Fibroblast of the aortic adventitia (primary cell): ENCODE measurements around the gene RAB40B. TPM values are rescaled to one million over a fixed set of nuclear protein-coding genes. Genes with fewer than 3 reads are reported as not detected.

Source experiments
- DNase-seq: peaks from one replicate; pipeline ENCODE4 v3.0.0-alpha.2; 2010; ENCODE audit warnings: low read depth
- H3K4me3 ChIP-seq: 2 replicates; pipeline ENCODE4 v1.5.1; 2011; ENCODE audit warnings: low read depth, mild to moderate bottlenecking, control low read depth, low read length, moderate library complexity
- CTCF ChIP-seq: IDR thresholded peaks from 2 replicates; pipeline ENCODE4 v1.5.1; 2011; ENCODE audit warnings: mild to moderate bottlenecking, low read length, control low read depth, inconsistent platforms; ENCODE audit not compliant: insufficient read depth
- total RNA-seq: library from RNA; depleted of rRNA; stranded (reverse); fragments of >200 nt; gene quantifications from 2 replicates; pipeline ENCODE4 v1.2.3, GENCODE V29; 2012; ENCODE audit warnings: low replicate concordance

The RAB40B gene
- total RNA-seq, 1 donor = 8.4 TPM

- no peak for TF ChIP-seq CTCF
- no peak overlapping the region for H3K4me3 ChIP-seq
- DNase-seq = no peak
These were observed 44.6 kb downstream of the RAB40B start for GRCh38 chr17:82653651-82654528.

GRCh38 chr17:82650723-82651122 is 47.8 kb downstream of the RAB40B start:
- H3K4me3 ChIP-seq = no peak overlapping the region
- no peak for TF ChIP-seq CTCF
- no peak for DNase-seq

- no peak for DNase-seq
- H3K4me3 ChIP-seq = no peak overlapping the region
- TF ChIP-seq CTCF = no peak
These were observed 48.8 kb downstream of the RAB40B start for GRCh38 chr17:82649501-82650261.

- no peak for DNase-seq
- H3K4me3 ChIP-seq = peak overlapping the region; percentile 69
- TF ChIP-seq CTCF = no peak
These were observed 49.7 kb downstream of the RAB40B start for GRCh38 chr17:82648742-82649331.

GRCh38 chr17:82648165-82648668 is 50.3 kb downstream of the RAB40B start, which contains the start of gene WDR45B:
Gene WDR45B (minus strand): TSS chr17:82648444. CDS start chr17:82648340, 104 bp downstream.
- DNase-seq = peak; percentile 97
- H3K4me3 ChIP-seq = peak within 1 kb of the TSS; percentile 86
- no peak for TF ChIP-seq CTCF

- H3K4me3 ChIP-seq = peak overlapping the region; percentile 86
- DNase-seq = no peak
- peak; percentile 26 for TF ChIP-seq CTCF
These were observed 50.8 kb downstream of the RAB40B start for GRCh38 chr17:82647593-82648164.
